GM12892 (cell line): Measurements from ENCODE around the gene GDAP2.

Experiments
- POLR2A ChIP-seq: IDR thresholded peaks from 2 replicates; pipeline ENCODE4 v1.6.1; 2011; ENCODE audit warnings: low read depth, low read length, control low read depth
- POLR2AphosphoS5 ChIP-seq: IDR thresholded peaks from 2 replicates; pipeline ENCODE4 v1.6.1; 2011; ENCODE audit warnings: low read depth, low read length, control low read depth
- TAF1 ChIP-seq: IDR thresholded peaks from 2 replicates; pipeline ENCODE4 v1.6.1; 2011; ENCODE audit warnings: low read depth, mild to moderate bottlenecking, control low read depth, low read length, borderline replicate concordance

- TF ChIP-seq POLR2AphosphoS5, result no peak
- no peak for TF ChIP-seq POLR2A
- TF ChIP-seq TAF1, result no peak
These were observed 24.4 kb downstream of the GDAP2 start for GRCh38 chr1:117905019-117905418.
